Kidney (tissue), 14 donors: ENCODE results near the gene MBNL3. TPM values are rescaled to one million over a fixed set of nuclear protein-coding genes. Genes with fewer than 3 reads are reported as not detected.

Experiments
- DNase-seq, 5 donors: peaks; one replicate each; pipeline ENCODE4 v3.0.0-alpha.2; 2013 to 2020
- FAIRE-seq: peaks from 2 replicates; lab custom pipeline; 2012; peaks lifted over from hg19 to GRCh38; lab: Jason Lieb, UNC
- H3K27ac ChIP-seq, 2 donors: one replicate each; pipeline ENCODE4 v1.7.0; 2013; ENCODE audit warnings: low read depth in 2 of 2, low read length in 2 of 2, inconsistent platforms in 1 of 2
- H3K27me3 ChIP-seq: one replicate; pipeline ENCODE4 v1.7.1; 2013; ENCODE audit warnings: low read length, inconsistent platforms; ENCODE audit not compliant: control insufficient read depth, insufficient read depth
- H3K36me3 ChIP-seq, 3 donors: one replicate each; pipeline versions ENCODE4 v1.7.0 to v1.7.1; 2013; ENCODE audit warnings: low read length in 3 of 3, control low read depth in 1 of 3, inconsistent platforms in 1 of 3; ENCODE audit not compliant: insufficient read depth in 3 of 3, control insufficient read depth in 2 of 3
- H3K4me1 ChIP-seq, 3 donors: one replicate each; pipeline versions ENCODE4 v1.7.0 to v1.7.1; 2013; ENCODE audit warnings: low read length in 3 of 3, inconsistent platforms in 1 of 3, low read depth in 1 of 3; ENCODE audit not compliant: control insufficient read depth in 2 of 3, insufficient read depth in 2 of 3
- H3K4me3 ChIP-seq, 3 donors: one replicate each; pipeline versions ENCODE4 v1.7.0 to v1.8.1; 2013; ENCODE audit warnings: low read length in 3 of 3, control low read depth in 1 of 3, inconsistent platforms in 1 of 3
- H3K9ac ChIP-seq, 3 donors: one replicate each; pipeline versions ENCODE4 v1.7.0 to v1.7.1; 2013; ENCODE audit warnings: low read length in 3 of 3, control low read depth in 1 of 3, inconsistent platforms in 1 of 3
- H3K9me3 ChIP-seq, 3 donors: one replicate each; pipeline versions ENCODE4 v1.7.0 to v1.7.1; 2013; ENCODE audit warnings: low read length in 3 of 3, control low read depth in 1 of 3, inconsistent platforms in 1 of 3; ENCODE audit not compliant: control insufficient read depth in 2 of 3, insufficient read depth in 1 of 3
- CTCF ChIP-seq: IDR thresholded peaks from 3 replicates; pipeline ENCODE4 v1.5.1; 2012; ENCODE audit warnings: mild to moderate bottlenecking, moderate library complexity, borderline replicate concordance; ENCODE audit not compliant: insufficient read depth; ENCODE audit errors: extremely low read depth
- intact Hi-C: fragments of 100-400 bp; cut with DNase I; formaldehyde crosslinking; loops from one replicate; pipeline ENCODE4 v1.11.1; 2022
- polyA plus RNA-seq: library from polyadenylated mRNA; stranded (reverse); fragments of 350-450 nt; fragmentation: Illumina TruSeq; extraction: RNeasy Lipid Tissue Mini Kit (QIAGEN cat#74804); gene quantifications from one replicate; pipeline ENCODE4 v1.2.3, GENCODE V29; 2014; ENCODE audit warnings: low read depth, low replicate concordance; ENCODE audit not compliant: insufficient read depth
- total RNA-seq: library from RNA; stranded (reverse); fragmentation: NEBNext Ultra II Directional; extraction: Animal tissue kit (Norgen Biotek cat#: 25700); gene quantifications from one replicate; pipeline ENCODE4 v1.2.1, GENCODE V29; 2021
- donor health status: control.
- donor health status: control.
- donor health status: control.
- donor health status: control.
- donor health status: control.
- donor health status: DM: yes; HTN: yes; CAD: no.
- donor health status: Normal renal cell carcinoma (clear cell type).

The MBNL3 gene
- total and polyA plus RNA-seq, 2 donors from 2014 or later, result 3.3 to 34.5 TPM

GRCh38 chrX:132384301-132384700, 104.5 kb downstream of the MBNL3 start:
- no peak for TF ChIP-seq CTCF
- Histone ChIP-seq H3K9ac (no peak overlapping the region), H3K36me3 (no peaks in the 10 kb centered on the region), H3K9me3 (no peaks in the 10 kb centered on the region), H3K4me1 (no peaks in the 10 kb centered on the region), H3K27ac (no peak overlapping the region), H3K4me3 (no peak overlapping the region), H3K27me3 (peaks cover 4% of the 10 kb centered on the region)
- no peak for DNase-seq
- no peak for FAIRE-seq
- intact Hi-C loops, result no loop called here

- intact Hi-C loops, result no loop called here
- Histone ChIP-seq H3K4me1 (no peaks in the 10 kb centered on the region), H3K36me3 (no peaks in the 10 kb centered on the region), H3K4me3 (no peak overlapping the region), H3K9ac (no peak overlapping the region), H3K27me3 (peaks cover 6% of the 10 kb centered on the region), H3K9me3 (no peaks in the 10 kb centered on the region), H3K27ac (no peak overlapping the region)
- TF ChIP-seq CTCF, result no peak
- no peak for DNase-seq
- FAIRE-seq, result no peak
Observed at GRCh38 chrX:132382068-132382467, 106.8 kb downstream of the MBNL3 start.

- Histone ChIP-seq H3K9ac (no peak overlapping the region), H3K4me1 (no peaks in the 10 kb centered on the region), H3K27me3 (peaks cover 6% of the 10 kb centered on the region), H3K27ac (no peak overlapping the region), H3K4me3 (no peak overlapping the region), H3K9me3 (no peaks in the 10 kb centered on the region), H3K36me3 (no peaks in the 10 kb centered on the region)
- intact Hi-C loops, result no loop called here
- FAIRE-seq, result no peak
- no peak for TF ChIP-seq CTCF
- DNase-seq, result no peak
Observed at GRCh38 chrX:132378281-132378680, 110.6 kb downstream of the MBNL3 start.

GRCh38 chrX:132375941-132376340, 112.9 kb downstream of the MBNL3 start:
- TF ChIP-seq CTCF, result no peak
- H3K9ac ChIP-seq, result no peak overlapping the region
- H3K9me3 ChIP-seq, result no peaks in the 10 kb centered on the region
- H3K4me1 ChIP-seq, result no peaks in the 10 kb centered on the region
- H3K4me3 ChIP-seq, result no peak overlapping the region
- no peaks in the 10 kb centered on the region for H3K36me3 ChIP-seq
- H3K27ac ChIP-seq, result no peak overlapping the region
- intact Hi-C loops, result no loop called here
- FAIRE-seq (no peak), DNase-seq (no peak)
- H3K27me3 ChIP-seq, result peaks cover 2% of the 10 kb centered on the region
